Fibroblast of skin of back (primary cell): ENCODE data around the gene MRE11. TPM values are rescaled to one million over a fixed set of nuclear protein-coding genes. Genes with fewer than 3 reads are reported as not detected.

Experiments used
- DNase-seq: peaks from one replicate; pipeline ENCODE4 v3.0.0-alpha.2; 2013
- polyA plus RNA-seq, 2 experiments: library from polyadenylated mRNA; unstranded; fragments of 120-200 nt; gene quantifications; one replicate each; pipeline ENCODE4 v1.2.1, GENCODE V29; 2013; ENCODE audit not compliant: insufficient read length in 2 of 2

The MRE11 gene
- polyA plus RNA-seq (2013, experiment 1 of 2; ENCODE audit: insufficient read length): 16.0 TPM
- polyA plus RNA-seq (2013, experiment 2 of 2; ENCODE audit: insufficient read length): 8.9 TPM

- peak; percentile 98 for DNase-seq
These were observed at the start of gene MRE11, which contains the start of gene ANKRD49 for GRCh38 chr11:94493281-94494125. Gene MRE11 (minus strand): TSS chr11:94493844. CDS start chr11:94492801, 1,043 bp downstream. Gene ANKRD49 (plus strand): TSS chr11:94493984. CDS start chr11:94496694, 2,710 bp downstream.

GRCh38 chr11:94539420-94539819 is 45.8 kb upstream of the MRE11 start:
- DNase-seq: no peak

- DNase-seq: peak; percentile 84
These were observed 43.5 kb upstream of the MRE11 start for GRCh38 chr11:94537031-94537600.

- DNase-seq: no peak
These were observed 42.7 kb upstream of the MRE11 start for GRCh38 chr11:94536386-94536785.

GRCh38 chr11:94533696-94534630 is 40.3 kb upstream of the MRE11 start:
- DNase-seq: no peak

- no peak for DNase-seq
These were observed 39.6 kb upstream of the MRE11 start for GRCh38 chr11:94533206-94533605.

GRCh38 chr11:94532211-94532610 is 38.6 kb upstream of the MRE11 start:
- no peak for DNase-seq

- peak; percentile 67 for DNase-seq
These were observed 34.9 kb upstream of the MRE11 start for GRCh38 chr11:94528551-94528950.

GRCh38 chr11:94526645-94527438 is 33.2 kb upstream of the MRE11 start:
- DNase-seq: no peak

GRCh38 chr11:94525546-94526324 is 32.1 kb upstream of the MRE11 start:
- peak; percentile 88 for DNase-seq

GRCh38 chr11:94524341-94524740 is 30.7 kb upstream of the MRE11 start:
- DNase-seq: no peak

- peak; percentile 37 for DNase-seq
These were observed 28.0 kb upstream of the MRE11 start for GRCh38 chr11:94521684-94522083.

- peak; percentile 52 for DNase-seq
These were observed 25.9 kb upstream of the MRE11 start for GRCh38 chr11:94519478-94520084.

- no peak for DNase-seq
These were observed 24.7 kb upstream of the MRE11 start for GRCh38 chr11:94518300-94518699.

GRCh38 chr11:94516725-94517124 is 23.1 kb upstream of the MRE11 start:
- DNase-seq: no peak

GRCh38 chr11:94515398-94515797 is 21.8 kb upstream of the MRE11 start:
- no peak for DNase-seq

GRCh38 chr11:94513091-94513490 is 19.4 kb upstream of the MRE11 start:
- DNase-seq: no peak

GRCh38 chr11:94511932-94512781 is 18.5 kb upstream of the MRE11 start, which contains the start of gene C11orf97:
Gene C11orf97 (plus strand): TSS chr11:94512461. CDS start chr11:94512529, 68 bp downstream.
- peak; percentile 57 for DNase-seq

- DNase-seq: no peak
These were observed 13.8 kb upstream of the MRE11 start for GRCh38 chr11:94507485-94507884.
